Caco-2 (cell line): ENCODE data around the gene ACADVL. TPM values are rescaled to one million over a fixed set of nuclear protein-coding genes. Genes with fewer than 3 reads are reported as not detected.

Experiments
- BruUV-seq: library from RNA; stranded (reverse); fragments of 400-500 nt; replicated peaks from 2 replicates; lab custom pipeline; 2021; lab: Mats Ljungman, UMichigan
- CTCF ChIA-PET: fragments of 300-600 bp; sonication (Branson Sonifier 250); formaldehyde crosslinking; loops from one replicate; lab custom pipeline; 2022; ENCODE audit warnings: antibody characterized with exemption; lab: Charles Lee
- POLR2A ChIA-PET: fragments of 300-600 bp; sonication (Branson Sonifier 250); formaldehyde crosslinking; loops from one replicate; lab custom pipeline; 2022; ENCODE audit warnings: antibody characterized with exemption; lab: Charles Lee
- DNase-seq, 2 experiments: peaks; one replicate each; pipeline versions ENCODE4 v3.0.0 to v3.0.0-alpha.2; 2020 to 2022
- H3K27me3 ChIP-seq: replicated peaks from 2 replicates; pipeline ENCODE4 v1.6.0; 2011; ENCODE audit warnings: low read length; ENCODE audit not compliant: control insufficient read depth, insufficient read depth
- H3K36me3 ChIP-seq: 2 replicates; pipeline ENCODE4 v1.5.1; 2011; ENCODE audit warnings: low read length; ENCODE audit not compliant: control insufficient read depth, insufficient read depth
- H3K4me1 ChIP-seq: fragments of 250-450 bp; sonication (Bioruptor Pico); 2 replicates; pipeline ENCODE4 v1.5.1; 2020; ENCODE audit warnings: mild to moderate bottlenecking
- H3K4me3 ChIP-seq: 2 replicates; pipeline ENCODE4 v1.5.1; 2011; ENCODE audit warnings: low read depth, mild to moderate bottlenecking, control low read depth, low read length
- H3K9me3 ChIP-seq: fragments of 250-450 bp; sonication (Bioruptor Pico); 2 replicates; pipeline ENCODE4 v1.5.1; 2020; ENCODE audit warnings: mild to moderate bottlenecking, moderate library complexity
- H3K27ac Mint-ChIP-seq: one replicate; pipeline ENCODE4 v1.8.0; 2022; ENCODE audit warnings: mixed read lengths; ENCODE audit not compliant: unreplicated experiment
- H3K27me3 Mint-ChIP-seq: one replicate; pipeline ENCODE4 v1.8.0; 2022; ENCODE audit warnings: mixed read lengths; ENCODE audit not compliant: insufficient read depth, unreplicated experiment
- H3K36me3 Mint-ChIP-seq: one replicate; pipeline ENCODE4 v1.8.0; 2022; ENCODE audit warnings: mild to moderate bottlenecking, mixed read lengths; ENCODE audit not compliant: insufficient read depth, unreplicated experiment
- H3K4me1 Mint-ChIP-seq: one replicate; pipeline ENCODE4 v1.8.0; 2022; ENCODE audit warnings: low read depth, mixed read lengths; ENCODE audit not compliant: unreplicated experiment
- H3K4me3 Mint-ChIP-seq: one replicate; pipeline ENCODE4 v1.8.0; 2022; ENCODE audit warnings: mild to moderate bottlenecking, moderate library complexity, mixed read lengths; ENCODE audit not compliant: unreplicated experiment
- H3K9me3 Mint-ChIP-seq: one replicate; pipeline ENCODE4 v1.8.0; 2022; ENCODE audit warnings: mixed read lengths; ENCODE audit not compliant: unreplicated experiment
- CTCF ChIP-seq, 2 experiments: fragments of 200-600 bp in 1 of 2; IDR thresholded peaks; 1 replicate in 1 of 2; 2 replicates in 1 of 2; pipeline versions ENCODE4 v1.5.1 to v1.8.0; 2011 to 2022; ENCODE audit warnings: antibody characterized with exemption in 1 of 2, control low read depth in 1 of 2, inconsistent platforms in 1 of 2, low read depth in 1 of 2, low read length in 1 of 2, mild to moderate bottlenecking in 1 of 2, moderate library complexity in 1 of 2; ENCODE audit not compliant: insufficient read depth in 1 of 2, severe bottlenecking in 1 of 2, unreplicated experiment in 1 of 2
- intact Hi-C: fragments of 100-400 bp; cut with micrococcal nuclease; formaldehyde crosslinking; loops from one replicate; pipeline ENCODE4 v1.10.0; 2022; ENCODE audit not compliant: unreplicated experiment
- total RNA-seq: library from RNA; stranded (reverse); gene quantifications from 2 replicates; pipeline ENCODE4 v1.2.3, GENCODE V29; 2022

The ACADVL gene
- total RNA-seq, 1 experiment from 2014 or later: 133 TPM

- CTCF ChIA-PET: no interaction called here
- no peak for DNase-seq
- H3K4me1 ChIP-seq: peaks cover under 1% of the 10 kb centered on the region
- Mint-ChIP-seq H3K27ac (no peak overlapping the region), H3K4me1 (no peaks in the 10 kb centered on the region), H3K27me3 (no peaks in the 10 kb centered on the region), H3K36me3 (no peaks in the 10 kb centered on the region), H3K9me3 (no peaks in the 10 kb centered on the region), H3K4me3 (no peak overlapping the region)
- H3K36me3 ChIP-seq: no peaks in the 10 kb centered on the region
- intact Hi-C loops: no loop called here
- no peak for TF ChIP-seq CTCF (IDR thresholded peaks at IDR 0.05; ENCODE audit: insufficient read depth in 1 of 2, low read depth in 1 of 2, low read length in 1 of 2, severe bottlenecking in 1 of 2, unreplicated experiment in 1 of 2)
- H3K4me3 ChIP-seq: no peak overlapping the region
- POLR2A ChIA-PET: no interaction called here
- H3K9me3 ChIP-seq: no peaks in the 10 kb centered on the region
- BruUV-seq: no TSS peak
- no peaks in the 10 kb centered on the region for H3K27me3 ChIP-seq
These were observed 22.9 kb upstream of the ACADVL start for GRCh38 chr17:7196651-7197401.

- no peaks in the 10 kb centered on the region for H3K4me1 ChIP-seq
- Mint-ChIP-seq H3K27me3 (no peaks in the 10 kb centered on the region), H3K36me3 (peaks cover 2% of the 10 kb centered on the region), H3K27ac (no peak overlapping the region), H3K4me1 (peaks cover 6% of the 10 kb centered on the region), H3K9me3 (no peaks in the 10 kb centered on the region), H3K4me3 (no peak overlapping the region)
- ChIA-PET POLR2A (no interaction called here), CTCF (no interaction called here)
- H3K36me3 ChIP-seq: no peaks in the 10 kb centered on the region
- no peak overlapping the region for H3K4me3 ChIP-seq
- TF ChIP-seq CTCF (IDR thresholded peaks at IDR 0.05; ENCODE audit: insufficient read depth in 1 of 2, low read depth in 1 of 2, low read length in 1 of 2, severe bottlenecking in 1 of 2, unreplicated experiment in 1 of 2): no peak
- no peaks in the 10 kb centered on the region for H3K27me3 ChIP-seq
- no peaks in the 10 kb centered on the region for H3K9me3 ChIP-seq
- no peak for DNase-seq
- BruUV-seq: no TSS peak
- intact Hi-C loops: no loop called here
These were observed 16.3 kb upstream of the ACADVL start for GRCh38 chr17:7203391-7203790.

GRCh38 chr17:7204336-7204735 lies 15.4 kb upstream of the ACADVL start:
- peaks cover 6% of the 10 kb centered on the region for H3K4me1 Mint-ChIP-seq
- Histone ChIP-seq H3K27me3 (no peaks in the 10 kb centered on the region), H3K36me3 (no peaks in the 10 kb centered on the region), H3K4me1 (no peaks in the 10 kb centered on the region), H3K4me3 (no peak overlapping the region), H3K9me3 (no peaks in the 10 kb centered on the region)
- peaks cover 7% of the 10 kb centered on the region for H3K36me3 Mint-ChIP-seq
- no peak for TF ChIP-seq CTCF (IDR thresholded peaks at IDR 0.05; ENCODE audit: insufficient read depth in 1 of 2, low read depth in 1 of 2, low read length in 1 of 2, severe bottlenecking in 1 of 2, unreplicated experiment in 1 of 2)
- CTCF ChIA-PET: interaction anchor here (0.6 kb wide), 1 partner anchor 263 kb away, joined by 3 read pairs; no protein-coding TSS in a partner anchor
- H3K9me3 Mint-ChIP-seq: no peaks in the 10 kb centered on the region
- no TSS peak for BruUV-seq
- no peak overlapping the region for H3K27ac Mint-ChIP-seq
- H3K27me3 Mint-ChIP-seq: no peaks in the 10 kb centered on the region
- intact Hi-C loops: no loop called here
- POLR2A ChIA-PET: no interaction called here
- peak overlapping the region; percentile 66 for H3K4me3 Mint-ChIP-seq
- no peak for DNase-seq
